Fibroblast of pulmonary artery (primary cell): ENCODE measurements around the gene GARNL3.

ENCODE experiments used
- DNase-seq: peaks from one replicate; pipeline ENCODE4 v3.0.0-alpha.2; 2010; ENCODE audit warnings: low read depth
- H3K4me3 ChIP-seq: replicated peaks from 2 replicates; pipeline ENCODE4 v1.5.1; 2011; ENCODE audit warnings: low read depth, mild to moderate bottlenecking, control low read depth, low read length, moderate library complexity
- TF ChIP-seq, protein P1 (sequence below): IDR thresholded peaks from 2 replicates; pipeline ENCODE4 v1.5.1; 2011; ENCODE audit warnings: mild to moderate bottlenecking, control low read depth, low read length, inconsistent platforms; ENCODE audit errors: missing control alignments

The GARNL3 gene

DNA sequence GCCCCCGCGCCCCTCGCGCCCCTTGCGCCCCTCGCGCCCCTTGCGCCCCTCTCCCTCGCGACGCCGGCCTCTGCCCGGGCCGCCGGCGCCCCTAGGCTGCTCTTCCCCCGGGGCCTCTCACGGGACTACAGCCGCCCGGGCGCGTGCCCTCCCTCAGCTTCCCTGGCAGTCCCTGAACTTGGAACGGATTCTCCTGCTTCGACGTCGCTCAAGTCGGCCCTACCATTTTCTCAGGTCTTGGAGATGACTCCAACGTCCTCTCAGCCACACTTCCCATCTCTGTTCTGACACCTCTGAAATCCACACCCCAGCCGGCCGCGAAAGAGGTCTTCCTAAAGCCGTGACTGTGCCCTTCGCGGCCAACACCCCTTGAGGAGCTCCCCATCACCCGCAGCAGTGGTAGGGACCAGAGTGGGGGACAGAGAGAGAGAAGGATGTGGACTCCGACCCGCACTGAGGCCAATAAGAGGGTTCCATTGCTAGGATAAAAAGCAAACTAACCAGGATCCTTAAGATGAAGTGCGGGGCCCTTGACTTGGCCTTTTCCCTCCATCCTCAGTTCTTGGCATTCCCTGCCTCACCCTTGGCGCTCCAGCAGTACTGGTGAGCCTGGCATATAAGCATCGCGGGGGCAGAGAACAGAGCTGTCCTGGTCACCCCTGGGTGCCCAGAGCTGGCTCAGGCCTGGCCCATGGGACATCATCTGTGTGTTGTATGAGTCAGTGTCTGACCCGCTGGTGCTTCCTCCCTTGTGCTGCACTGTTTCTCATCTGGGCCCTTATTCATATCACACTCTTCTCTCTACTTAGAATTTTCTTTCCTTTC lies 38.6 kb upstream of the GARNL3 start:
- no peak for DNase-seq
- H3K4me3 ChIP-seq: no peak overlapping the region
- TF ChIP-seq, protein P1, sequence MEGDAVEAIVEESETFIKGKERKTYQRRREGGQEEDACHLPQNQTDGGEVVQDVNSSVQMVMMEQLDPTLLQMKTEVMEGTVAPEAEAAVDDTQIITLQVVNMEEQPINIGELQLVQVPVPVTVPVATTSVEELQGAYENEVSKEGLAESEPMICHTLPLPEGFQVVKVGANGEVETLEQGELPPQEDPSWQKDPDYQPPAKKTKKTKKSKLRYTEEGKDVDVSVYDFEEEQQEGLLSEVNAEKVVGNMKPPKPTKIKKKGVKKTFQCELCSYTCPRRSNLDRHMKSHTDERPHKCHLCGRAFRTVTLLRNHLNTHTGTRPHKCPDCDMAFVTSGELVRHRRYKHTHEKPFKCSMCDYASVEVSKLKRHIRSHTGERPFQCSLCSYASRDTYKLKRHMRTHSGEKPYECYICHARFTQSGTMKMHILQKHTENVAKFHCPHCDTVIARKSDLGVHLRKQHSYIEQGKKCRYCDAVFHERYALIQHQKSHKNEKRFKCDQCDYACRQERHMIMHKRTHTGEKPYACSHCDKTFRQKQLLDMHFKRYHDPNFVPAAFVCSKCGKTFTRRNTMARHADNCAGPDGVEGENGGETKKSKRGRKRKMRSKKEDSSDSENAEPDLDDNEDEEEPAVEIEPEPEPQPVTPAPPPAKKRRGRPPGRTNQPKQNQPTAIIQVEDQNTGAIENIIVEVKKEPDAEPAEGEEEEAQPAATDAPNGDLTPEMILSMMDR: no peak

DNA sequence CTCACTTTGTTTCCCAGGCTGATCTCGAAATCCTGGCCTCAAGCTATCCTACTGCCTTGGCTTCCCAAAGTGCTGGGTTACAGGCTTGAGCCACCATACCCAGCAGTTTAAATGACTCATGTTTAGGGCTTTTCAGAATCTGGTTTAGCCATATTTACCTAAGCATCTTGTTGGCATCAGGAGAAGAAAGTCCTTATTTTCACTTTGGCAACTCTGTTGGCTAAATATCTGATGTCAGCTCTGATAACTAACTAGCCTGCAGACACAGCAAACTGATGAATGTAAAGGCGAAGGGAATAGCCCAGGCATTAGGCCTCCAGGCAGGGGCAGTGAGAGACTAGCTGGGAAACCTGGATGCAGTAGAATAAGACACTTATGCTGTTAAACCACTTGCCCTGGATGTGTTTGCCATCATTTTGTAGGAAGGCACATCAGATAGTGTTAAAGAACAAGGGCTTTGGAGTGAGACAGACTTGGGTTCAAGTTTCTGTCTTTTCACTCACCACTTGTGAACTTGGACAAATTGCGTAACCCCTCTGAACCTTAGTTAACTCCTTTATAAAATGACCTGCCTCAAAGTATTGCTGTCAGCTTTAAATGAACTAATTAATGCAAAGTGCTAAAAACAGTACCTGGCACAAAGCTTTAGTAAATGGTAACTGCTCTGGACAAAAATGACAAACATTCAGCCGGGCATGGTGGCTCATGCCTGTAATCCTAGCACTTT lies 34.7 kb upstream of the GARNL3 start:
- no peak for DNase-seq
- no peak overlapping the region for H3K4me3 ChIP-seq
- TF ChIP-seq, protein P1: no peak

DNA sequence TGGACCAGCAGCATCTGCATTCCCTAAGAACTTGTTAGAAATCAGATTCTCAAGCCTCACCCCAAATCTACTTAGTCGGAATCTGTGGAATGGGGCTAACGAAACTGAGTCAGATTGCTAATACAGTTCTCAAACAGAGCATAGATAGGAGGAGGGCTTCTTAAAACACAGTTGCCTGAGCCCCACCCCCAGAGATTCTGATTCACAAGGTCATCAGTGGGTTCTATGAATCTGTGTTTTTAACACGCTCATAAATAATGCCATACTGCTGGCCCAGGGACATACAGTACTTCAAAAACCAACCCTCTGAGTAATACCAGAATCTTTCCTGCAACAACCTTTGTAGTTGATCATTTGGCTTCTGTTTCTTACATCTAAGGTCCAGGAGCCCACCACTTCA lies 32.9 kb upstream of the GARNL3 start:
- TF ChIP-seq, protein P1: no peak
- DNase-seq: no peak

DNA sequence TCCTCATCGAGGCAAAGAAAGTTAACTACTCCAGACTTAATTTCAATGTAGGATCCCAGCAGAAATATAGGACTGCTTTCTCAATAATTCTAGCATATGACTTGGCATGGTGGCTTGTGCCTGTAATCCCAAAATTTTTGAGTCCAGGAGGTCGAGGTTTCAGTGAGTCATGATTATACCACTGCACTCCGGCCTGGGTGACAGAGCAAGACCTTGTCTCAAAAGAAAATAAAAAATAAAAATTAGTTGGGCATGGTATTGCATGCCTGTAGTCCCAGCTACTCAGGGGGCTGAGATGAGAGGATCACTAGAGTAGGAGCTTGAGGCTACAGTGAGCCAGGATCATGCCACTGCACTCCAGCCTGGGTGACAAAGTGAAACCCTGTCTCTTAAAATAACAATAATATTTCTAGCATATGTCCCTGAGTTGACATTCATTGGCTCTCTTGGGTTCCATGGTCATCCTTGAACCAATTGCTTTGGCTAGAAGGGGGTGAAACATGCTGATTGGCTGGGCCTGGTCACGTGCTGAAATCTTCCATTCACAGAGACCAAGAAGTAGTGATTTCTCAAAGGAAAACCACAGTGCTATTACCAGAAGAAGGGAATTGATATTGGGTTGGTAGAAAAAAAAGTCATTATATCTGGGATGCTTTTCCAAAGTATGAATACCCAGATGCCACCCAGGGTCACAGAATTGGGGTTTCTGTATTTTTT lies 31.6 kb upstream of the GARNL3 start:
- TF ChIP-seq, protein P1: no peak
- no peak overlapping the region for H3K4me3 ChIP-seq
- DNase-seq: no peak

More for the DNA sequence above, 32.9 kb upstream of the GARNL3 start:
- no peak overlapping the region for H3K4me3 ChIP-seq

DNA sequence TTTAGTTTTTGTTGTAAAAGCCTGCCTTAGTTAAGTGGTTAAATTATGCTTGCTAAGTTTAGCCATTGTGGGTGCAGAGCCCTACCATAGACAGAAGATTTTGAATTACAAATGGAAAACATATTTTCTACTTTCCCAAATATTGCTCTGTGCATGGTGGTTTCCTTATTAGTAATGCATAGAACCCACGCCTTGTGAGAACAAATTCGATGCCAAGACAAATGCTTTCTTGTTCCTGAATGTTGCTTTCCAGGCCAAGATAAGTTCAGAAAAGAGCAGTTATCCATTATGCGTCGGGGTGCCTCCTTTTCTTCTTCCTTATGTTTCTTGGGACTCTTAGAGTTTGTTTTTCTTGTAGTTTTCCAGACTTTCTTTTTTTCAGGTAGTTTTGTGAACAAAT lies 31.0 kb upstream of the GARNL3 start:
- no peak overlapping the region for H3K4me3 ChIP-seq
- DNase-seq: no peak
- TF ChIP-seq, protein P1: no peak

DNA sequence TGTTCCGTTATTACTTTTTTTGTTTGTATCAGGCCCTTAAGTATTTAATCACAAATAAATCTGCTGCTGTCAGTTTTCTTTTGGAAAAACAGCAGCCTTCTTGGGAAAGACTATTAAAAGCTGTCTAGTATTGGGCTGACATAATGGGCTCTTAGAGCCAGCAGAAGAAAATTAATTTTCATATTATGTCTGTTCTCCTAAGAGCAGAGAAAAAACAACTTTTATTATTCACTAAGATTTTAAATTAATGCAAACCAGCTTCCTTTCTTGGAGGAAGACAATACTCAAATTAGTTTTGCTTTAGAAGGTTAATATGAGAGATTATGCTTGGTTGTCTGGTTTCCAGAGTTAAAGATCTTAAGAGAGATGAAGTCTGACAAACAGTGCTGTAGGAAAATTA lies 30.6 kb upstream of the GARNL3 start:
- H3K4me3 ChIP-seq: no peak overlapping the region
- no peak for DNase-seq
- TF ChIP-seq, protein P1: no peak
